Measurements from ENCODE around the gene TECR. TPM values are rescaled to one million over a fixed set of nuclear protein-coding genes. Genes with fewer than 3 reads are reported as not detected.
"Not testable (repeated sequence)": the region's sequence is repeated elsewhere in the genome, so short reads cannot be mapped to it uniquely, and the experiment has no call there.

The TECR gene
- total RNA-seq, 1 donor from 2014 or later = 83.0 TPM

DNA sequence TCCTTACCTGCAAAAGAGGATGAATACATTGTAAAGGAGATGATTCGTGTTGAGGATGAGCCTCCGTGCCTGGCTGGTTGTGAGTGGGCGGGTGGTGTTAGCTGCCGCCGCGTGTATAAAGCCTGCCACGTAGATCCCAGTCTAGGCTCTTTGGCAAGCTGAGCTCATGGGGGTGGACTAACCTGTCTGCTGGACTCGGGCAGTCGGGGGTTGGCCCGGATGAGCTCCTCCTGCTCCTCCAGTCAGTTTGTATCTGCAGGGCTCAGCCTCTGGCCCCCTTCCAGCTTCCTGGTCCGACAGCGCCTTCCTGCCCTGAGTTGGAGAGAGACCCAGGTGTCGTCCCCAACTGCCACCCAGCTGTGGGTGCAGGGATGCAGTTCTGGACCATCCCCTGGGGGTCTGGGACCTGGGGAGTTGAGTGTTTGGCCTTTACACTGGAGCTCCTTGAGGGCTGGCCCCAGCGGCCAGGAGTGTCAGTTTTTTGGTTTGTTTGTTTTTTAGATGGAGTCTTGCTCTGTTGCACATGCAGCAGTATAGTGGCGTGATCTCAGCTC, 20.9 kb downstream of the TECR start:
- Histone ChIP-seq H3K9ac (ENCODE audit: low read depth in 1 of 3, low read length in 3 of 3) (peak overlapping the region in 2 of 3 donors; percentile 50 to 51), H3K27me3 (ENCODE audit: control insufficient read depth in 3 of 3, insufficient read depth in 3 of 3, low read length in 3 of 3) (no peaks in the 10 kb centered on the region), H3K36me3 (ENCODE audit: control insufficient read depth in 3 of 3, insufficient read depth in 3 of 3, low read length in 3 of 3) (peaks cover 14 to 25% (median 21%) of the 10 kb centered on the region in 3 donors), H3K27ac (ENCODE audit: low read depth, low read length) (peak overlapping the region; percentile 36), H3K4me3 (ENCODE audit: low read length in 3 of 3) (no peak overlapping the region), H3K9me3 (ENCODE audit: control insufficient read depth in 3 of 3, low read length in 3 of 3) (no peaks in the 10 kb centered on the region), H3K4me1 (ENCODE audit: control insufficient read depth in 3 of 3, insufficient read depth in 3 of 3, low read length in 3 of 3) (peaks cover 47 to 67% (median 51%) of the 10 kb centered on the region in 3 donors)

DNA sequence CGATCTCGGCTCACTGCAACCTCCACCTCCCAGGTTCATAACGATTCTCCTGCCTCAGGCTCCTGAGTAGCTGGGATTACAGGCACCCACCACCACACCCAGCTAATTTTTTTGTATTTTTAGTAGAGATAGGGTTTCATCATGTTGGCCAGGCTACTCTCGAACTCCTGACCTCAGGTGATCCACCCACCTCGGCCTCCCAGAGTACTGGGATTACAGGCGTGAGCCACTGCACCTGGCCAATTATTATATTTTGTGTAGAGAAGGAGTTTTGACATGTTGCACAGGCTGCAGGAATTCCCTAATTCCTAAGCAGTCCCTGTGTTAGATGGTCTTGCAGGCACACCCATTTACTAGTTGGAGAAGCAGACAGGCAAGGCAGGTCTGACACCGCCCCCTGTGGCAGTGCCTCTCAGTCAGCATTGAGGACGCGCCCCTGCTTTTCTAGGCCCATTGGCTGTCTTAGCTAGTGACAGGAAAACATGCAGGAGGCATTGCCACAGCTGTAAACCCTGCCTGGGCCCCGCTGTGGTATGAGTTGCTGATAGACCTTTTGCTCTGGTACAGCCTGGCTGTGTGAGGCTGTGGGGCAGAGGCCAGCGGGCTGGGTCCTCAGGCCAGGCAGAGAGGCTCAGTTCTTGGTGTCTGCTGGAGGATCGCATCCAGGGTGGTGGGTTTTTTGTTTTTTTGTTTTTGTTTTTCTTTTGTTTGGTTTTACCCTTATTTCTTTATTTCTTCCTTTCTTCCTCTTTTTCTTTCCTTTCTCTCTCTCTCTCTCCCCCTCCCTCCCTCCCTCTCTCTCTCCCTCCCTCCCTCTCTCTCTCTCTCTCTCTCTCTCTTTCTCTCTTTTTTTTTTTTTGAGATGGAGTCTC, 22.0 kb downstream of the TECR start:
- peaks cover 46 to 64% (median 52%) of the 10 kb centered on the region in 3 donors for H3K4me1 ChIP-seq (ENCODE audit: control insufficient read depth in 3 of 3, insufficient read depth in 3 of 3, low read length in 3 of 3)
- not testable (repeated sequence) for H3K27me3 ChIP-seq (ENCODE audit: control insufficient read depth in 3 of 3, insufficient read depth in 3 of 3, low read length in 3 of 3); H3K9me3 ChIP-seq (ENCODE audit: control insufficient read depth in 3 of 3, low read length in 3 of 3); H3K4me3 ChIP-seq (ENCODE audit: low read length in 3 of 3); H3K27ac ChIP-seq (ENCODE audit: low read depth, low read length)
- peak overlapping the region; percentile 32 to 51 (median 45) for H3K9ac ChIP-seq (ENCODE audit: low read depth in 1 of 3, low read length in 3 of 3)
- H3K36me3 ChIP-seq (ENCODE audit: control insufficient read depth in 3 of 3, insufficient read depth in 3 of 3, low read length in 3 of 3) = peaks cover 14 to 25% (median 22%) of the 10 kb centered on the region in 3 donors

DNA sequence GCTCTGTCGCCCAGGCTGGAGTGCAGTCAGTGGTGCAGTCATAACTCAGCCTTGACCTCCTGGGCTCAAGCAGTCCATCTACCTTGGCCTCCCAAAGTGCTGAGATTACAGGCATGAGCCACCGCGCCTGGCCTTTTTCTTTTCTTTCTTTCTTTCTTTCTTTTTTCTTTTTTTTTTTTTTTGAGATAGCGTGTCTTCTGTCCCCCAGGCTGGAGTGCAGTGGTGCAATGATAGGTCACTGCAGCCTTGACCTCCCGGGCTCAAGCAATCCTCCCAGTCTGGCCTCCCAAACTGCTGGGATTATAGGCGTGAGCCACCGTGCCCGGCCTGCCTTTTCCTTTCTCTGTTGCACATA, 22.6 kb downstream of the TECR start:
- H3K27ac ChIP-seq (ENCODE audit: low read depth, low read length); H3K9me3 ChIP-seq (ENCODE audit: control insufficient read depth in 3 of 3, low read length in 3 of 3); H3K4me3 ChIP-seq (ENCODE audit: low read length in 3 of 3); H3K9ac ChIP-seq (ENCODE audit: low read depth in 1 of 3, low read length in 3 of 3); H3K27me3 ChIP-seq (ENCODE audit: control insufficient read depth in 3 of 3, insufficient read depth in 3 of 3, low read length in 3 of 3): not testable (repeated sequence)
- peaks cover 48 to 63% (median 57%) of the 10 kb centered on the region in 3 donors for H3K4me1 ChIP-seq (ENCODE audit: control insufficient read depth in 3 of 3, insufficient read depth in 3 of 3, low read length in 3 of 3)
- H3K36me3 ChIP-seq (ENCODE audit: control insufficient read depth in 3 of 3, insufficient read depth in 3 of 3, low read length in 3 of 3) = peaks cover 14 to 25% (median 22%) of the 10 kb centered on the region in 3 donors

DNA sequence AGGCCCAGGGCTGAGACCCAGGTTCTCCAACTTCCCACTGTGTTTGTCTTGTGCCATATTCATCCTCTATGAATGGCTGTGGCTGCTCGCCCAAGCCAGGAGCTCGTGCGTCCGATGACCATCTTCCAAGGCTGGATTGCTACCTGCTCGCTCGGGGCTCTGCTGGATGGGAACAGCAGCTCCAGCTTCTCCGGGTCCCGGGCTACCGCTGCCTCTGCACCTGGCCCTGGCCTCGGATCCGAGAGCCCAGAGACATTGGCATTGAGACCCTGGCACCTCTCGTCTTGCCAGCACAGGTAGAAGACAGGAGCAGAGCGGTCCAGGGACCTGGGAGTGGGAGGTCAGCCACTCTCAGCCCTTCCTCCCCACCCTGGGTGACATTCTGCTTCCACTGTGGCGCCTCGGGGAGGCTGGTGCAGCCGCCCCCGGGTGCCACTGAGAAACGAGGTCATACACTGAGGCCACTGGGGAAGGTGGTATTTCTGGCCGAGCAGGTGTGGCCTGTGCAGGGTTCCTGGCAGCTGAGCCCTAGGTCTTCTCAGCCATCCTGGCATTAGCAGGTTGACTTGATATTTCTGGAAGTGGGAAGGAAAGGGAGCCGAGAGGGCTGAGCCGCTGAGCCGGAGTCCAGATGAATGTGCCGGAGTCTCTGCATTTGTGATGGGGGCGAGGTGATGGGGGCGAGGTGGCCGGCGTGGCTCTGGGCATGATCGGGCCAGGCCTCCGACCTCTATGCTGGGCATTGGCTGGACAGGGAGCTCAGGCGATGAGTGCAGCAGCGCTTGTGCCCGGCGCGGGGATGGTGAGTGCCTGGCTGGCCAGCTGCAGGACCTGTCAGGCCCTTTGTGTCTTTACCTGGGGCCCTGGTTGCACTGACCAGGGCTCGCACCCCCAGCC, 23.9 kb downstream of the TECR start:
- H3K27ac ChIP-seq (ENCODE audit: low read depth, low read length) = peak overlapping the region; percentile 64
- H3K27me3 ChIP-seq (ENCODE audit: control insufficient read depth in 3 of 3, insufficient read depth in 3 of 3, low read length in 3 of 3) = no peaks in the 10 kb centered on the region
- peak overlapping the region; percentile 53 to 73 (median 61) for H3K9ac ChIP-seq (ENCODE audit: low read depth in 1 of 3, low read length in 3 of 3)
- peaks cover 48 to 63% (median 58%) of the 10 kb centered on the region in 3 donors for H3K4me1 ChIP-seq (ENCODE audit: control insufficient read depth in 3 of 3, insufficient read depth in 3 of 3, low read length in 3 of 3)
- H3K4me3 ChIP-seq (ENCODE audit: low read length in 3 of 3) = peak overlapping the region in 2 of 3 donors; percentile 21 to 41
- H3K9me3 ChIP-seq (ENCODE audit: control insufficient read depth in 3 of 3, low read length in 3 of 3) = no peaks in the 10 kb centered on the region
- peaks cover 13 to 23% (median 20%) of the 10 kb centered on the region in 3 donors for H3K36me3 ChIP-seq (ENCODE audit: control insufficient read depth in 3 of 3, insufficient read depth in 3 of 3, low read length in 3 of 3)

DNA sequence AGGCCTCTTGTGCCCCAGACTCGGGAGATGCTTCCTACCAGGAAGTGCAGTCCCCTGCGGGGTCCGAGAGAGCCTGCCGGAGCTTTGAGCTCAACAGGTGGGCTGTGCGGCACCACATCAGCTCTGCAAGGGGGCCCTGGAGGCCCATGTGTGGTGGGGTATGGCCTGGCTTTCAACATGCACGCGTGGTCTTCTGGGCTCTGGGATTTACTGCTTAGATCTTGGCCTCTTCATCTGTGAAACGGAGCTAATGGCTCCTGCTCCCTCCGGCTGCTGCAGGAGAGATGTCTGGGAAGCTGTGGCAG, 24.5 kb downstream of the TECR start:
- Histone ChIP-seq H3K9me3 (ENCODE audit: control insufficient read depth in 3 of 3, low read length in 3 of 3) (no peaks in the 10 kb centered on the region), H3K9ac (ENCODE audit: low read depth in 1 of 3, low read length in 3 of 3) (peak overlapping the region; percentile 2 to 73 (median 51)), H3K4me3 (ENCODE audit: low read length in 3 of 3) (peak overlapping the region in 2 of 3 donors; percentile 21 to 41), H3K27ac (ENCODE audit: low read depth, low read length) (peak overlapping the region; percentile 64), H3K36me3 (ENCODE audit: control insufficient read depth in 3 of 3, insufficient read depth in 3 of 3, low read length in 3 of 3) (peaks cover 7 to 20% (median 15%) of the 10 kb centered on the region in 3 donors), H3K4me1 (ENCODE audit: control insufficient read depth in 3 of 3, insufficient read depth in 3 of 3, low read length in 3 of 3) (peaks cover 48 to 69% (median 64%) of the 10 kb centered on the region in 3 donors), H3K27me3 (ENCODE audit: control insufficient read depth in 3 of 3, insufficient read depth in 3 of 3, low read length in 3 of 3) (no peaks in the 10 kb centered on the region)

DNA sequence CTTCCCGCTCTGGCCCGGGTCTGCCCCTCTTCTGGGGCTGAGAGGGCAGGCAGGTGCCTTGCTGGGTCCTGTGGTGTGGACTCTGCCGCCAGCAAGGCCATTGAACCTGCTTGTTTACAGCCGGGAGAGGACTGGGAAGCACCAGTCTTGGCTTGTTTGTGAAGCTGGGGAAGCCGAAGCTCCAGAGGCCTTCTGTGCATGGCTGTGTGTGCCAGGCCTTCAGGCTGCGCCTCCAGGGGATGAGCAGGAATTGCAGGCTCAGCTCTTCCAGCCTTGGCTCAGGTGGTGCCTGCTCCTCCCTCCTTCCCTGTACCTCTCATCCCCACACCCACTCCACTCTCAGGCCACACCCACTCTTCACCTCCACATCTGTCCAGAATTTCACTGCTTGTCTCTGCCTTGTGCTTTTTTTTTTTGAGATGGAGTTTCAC, 25.0 kb downstream of the TECR start:
- Histone ChIP-seq H3K9ac (ENCODE audit: low read depth in 1 of 3, low read length in 3 of 3) (peak overlapping the region in 2 of 3 donors; percentile 51 to 73), H3K4me3 (ENCODE audit: low read length in 3 of 3) (peak overlapping the region in 1 of 3 donors; percentile 38), H3K27ac (ENCODE audit: low read depth, low read length) (peak overlapping the region; percentile 42)

DNA sequence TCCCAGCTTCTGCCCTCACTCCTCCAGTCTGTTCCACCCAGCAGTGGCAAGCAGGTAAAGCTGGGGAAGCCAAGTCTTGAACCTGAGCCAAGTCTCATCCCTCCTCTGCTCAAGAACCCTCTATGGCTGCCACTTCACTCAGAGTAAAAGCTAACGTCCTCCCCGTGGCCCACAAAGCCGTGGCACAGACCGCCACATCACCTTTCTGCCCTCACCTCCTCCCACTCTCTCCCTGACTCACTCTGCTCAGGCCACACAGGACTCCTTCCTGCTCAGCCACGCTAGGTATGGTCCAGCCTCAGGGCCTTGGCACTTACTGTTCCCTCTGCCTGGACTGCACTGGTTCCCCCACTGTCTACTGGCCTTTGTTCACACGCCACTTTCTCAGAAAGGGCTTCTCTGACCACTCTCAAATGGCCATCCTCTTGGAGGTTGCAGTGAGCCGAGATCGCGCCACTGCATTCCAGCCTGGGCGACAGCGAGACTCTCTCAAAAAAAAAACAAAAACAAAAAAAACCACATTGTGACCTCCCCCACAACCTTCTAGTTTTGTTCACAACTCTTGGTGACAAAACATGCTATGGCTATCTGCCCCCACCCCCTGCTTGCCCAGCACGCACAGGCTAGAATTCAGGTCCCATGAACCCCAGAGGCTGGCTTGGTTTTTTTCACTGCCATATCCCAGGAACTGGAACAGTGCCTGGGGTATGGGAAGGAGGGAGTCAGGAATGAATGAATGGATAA, 26.7 kb downstream of the TECR start:
- H3K27me3 ChIP-seq (ENCODE audit: control insufficient read depth in 3 of 3, insufficient read depth in 3 of 3, low read length in 3 of 3) = no peaks in the 10 kb centered on the region
- peaks cover 56 to 73% (median 68%) of the 10 kb centered on the region in 3 donors for H3K4me1 ChIP-seq (ENCODE audit: control insufficient read depth in 3 of 3, insufficient read depth in 3 of 3, low read length in 3 of 3)
- peaks cover 6 to 11% (median 7%) of the 10 kb centered on the region in 3 donors for H3K36me3 ChIP-seq (ENCODE audit: control insufficient read depth in 3 of 3, insufficient read depth in 3 of 3, low read length in 3 of 3)
- peak overlapping the region; percentile 39 to 71 (median 43) for H3K9ac ChIP-seq (ENCODE audit: low read depth in 1 of 3, low read length in 3 of 3)
- H3K4me3 ChIP-seq (ENCODE audit: low read length in 3 of 3) = peak overlapping the region; percentile 54 to 68 (median 63)
- no peaks in the 10 kb centered on the region for H3K9me3 ChIP-seq (ENCODE audit: control insufficient read depth in 3 of 3, low read length in 3 of 3)
- peak overlapping the region; percentile 36 for H3K27ac ChIP-seq (ENCODE audit: low read depth, low read length)

More for the DNA sequence above, 25.0 kb downstream of the TECR start:
- Histone ChIP-seq H3K9me3 (ENCODE audit: control insufficient read depth in 3 of 3, low read length in 3 of 3) (no peaks in the 10 kb centered on the region), H3K27me3 (ENCODE audit: control insufficient read depth in 3 of 3, insufficient read depth in 3 of 3, low read length in 3 of 3) (no peaks in the 10 kb centered on the region), H3K36me3 (ENCODE audit: control insufficient read depth in 3 of 3, insufficient read depth in 3 of 3, low read length in 3 of 3) (peaks cover 6 to 18% (median 14%) of the 10 kb centered on the region in 3 donors), H3K4me1 (ENCODE audit: control insufficient read depth in 3 of 3, insufficient read depth in 3 of 3, low read length in 3 of 3) (peaks cover 48 to 71% (median 65%) of the 10 kb centered on the region in 3 donors)

DNA sequence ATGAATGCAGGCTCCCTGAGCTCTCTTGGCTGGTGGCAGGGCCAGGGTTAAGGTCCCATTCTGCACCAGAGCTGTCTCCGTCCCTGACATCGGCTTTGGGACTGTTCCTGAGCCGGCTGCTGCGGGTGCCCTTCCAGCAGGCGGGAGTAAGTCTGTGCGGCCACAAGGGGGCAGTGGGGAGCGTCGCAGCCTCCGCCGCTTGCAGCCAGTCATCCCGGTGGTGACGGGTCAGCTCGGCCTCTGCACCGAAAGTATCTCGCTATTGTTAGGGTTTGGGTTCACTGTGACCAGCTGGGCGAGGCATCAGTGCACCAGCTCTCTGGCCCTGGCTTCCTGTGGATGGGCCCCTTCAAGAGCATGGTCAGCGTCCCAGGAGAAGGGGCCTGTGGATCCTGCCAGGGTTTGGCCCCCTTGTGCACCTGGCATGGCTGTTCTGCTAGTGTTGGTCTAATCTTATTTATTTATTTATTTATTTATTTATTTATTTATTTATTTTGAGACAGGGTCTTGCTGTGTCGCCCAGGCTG, 27.3 kb downstream of the TECR start:
- peak overlapping the region; percentile 39 to 71 (median 43) for H3K9ac ChIP-seq (ENCODE audit: low read depth in 1 of 3, low read length in 3 of 3)
- peaks cover 56 to 74% (median 70%) of the 10 kb centered on the region in 3 donors for H3K4me1 ChIP-seq (ENCODE audit: control insufficient read depth in 3 of 3, insufficient read depth in 3 of 3, low read length in 3 of 3)
- peak overlapping the region; percentile 36 for H3K27ac ChIP-seq (ENCODE audit: low read depth, low read length)
- H3K4me3 ChIP-seq (ENCODE audit: low read length in 3 of 3) = peak overlapping the region; percentile 54 to 68 (median 63)
- H3K9me3 ChIP-seq (ENCODE audit: control insufficient read depth in 3 of 3, low read length in 3 of 3) = no peaks in the 10 kb centered on the region
- peaks cover 6 to 11% (median 7%) of the 10 kb centered on the region in 3 donors for H3K36me3 ChIP-seq (ENCODE audit: control insufficient read depth in 3 of 3, insufficient read depth in 3 of 3, low read length in 3 of 3)
- no peaks in the 10 kb centered on the region for H3K27me3 ChIP-seq (ENCODE audit: control insufficient read depth in 3 of 3, insufficient read depth in 3 of 3, low read length in 3 of 3)

Measured in skeletal muscle tissue (tissue), 4 donors.